Endothelial cell of umbilical vein (primary cell): Measurements from ENCODE around the gene CELSR3. TPM values are rescaled to one million over a fixed set of nuclear protein-coding genes. Genes with fewer than 3 reads are reported as not detected.

Experiments
- BruUV-seq: library from RNA; stranded (reverse); fragments of 400-500 nt; replicated peaks from 2 replicates; lab custom pipeline; 2021; lab: Mats Ljungman, UMichigan
- CTCF ChIA-PET: fragments of 300-600, 350-600 bp; sonication (Branson Sonifier 250); formaldehyde crosslinking; loops from one replicate; lab custom pipeline; 2021; ENCODE audit warnings: antibody characterized with exemption, inconsistent platforms; lab: Charles Lee
- POLR2A ChIA-PET: fragments of 300-600, 350-600 bp; sonication (Branson Sonifier 250); formaldehyde crosslinking; loops from one replicate; lab custom pipeline; 2021; ENCODE audit warnings: antibody characterized with exemption, inconsistent platforms; lab: Charles Lee
- DNase-seq: peaks from one replicate; pipeline ENCODE4 v3.0.0-alpha.2; 2011; ENCODE audit warnings: low read depth, low spot score
- FAIRE-seq: peaks from 2 replicates; lab custom pipeline; 2011; peaks lifted over from hg19 to GRCh38; lab: Jason Lieb, UNC
- H2AFZ ChIP-seq: 2 replicates; pipeline ENCODE4 v1.6.0; 2012; ENCODE audit warnings: low read depth, low read length, control low read depth, inconsistent platforms
- H3K27ac ChIP-seq: 2 replicates; pipeline ENCODE4 v1.5.1; 2011; ENCODE audit warnings: low read depth, mild to moderate bottlenecking, control low read depth, low read length, moderate library complexity; ENCODE audit not compliant: insufficient read depth
- H3K27me3 ChIP-seq, 2 experiments: 2 replicates each; pipeline versions ENCODE4 v1.6.0 to v1.6.1; 2011; ENCODE audit warnings: low read length in 2 of 2, mixed read lengths in 1 of 2; ENCODE audit not compliant: control insufficient read depth in 2 of 2, insufficient read depth in 2 of 2
- H3K36me3 ChIP-seq, 2 experiments: 2 replicates in 1 of 2; 3 replicates in 1 of 2; pipeline ENCODE4 v1.5.1; 2011; ENCODE audit warnings: low read length in 2 of 2, mild to moderate bottlenecking in 1 of 2, moderate library complexity in 1 of 2; ENCODE audit not compliant: control insufficient read depth in 2 of 2, insufficient read depth in 2 of 2; ENCODE audit errors: extremely low read depth in 1 of 2
- H3K4me1 ChIP-seq: 3 replicates; pipeline ENCODE4 v1.5.1; 2011; ENCODE audit warnings: mild to moderate bottlenecking, low read length; ENCODE audit not compliant: control insufficient read depth, insufficient read depth; ENCODE audit errors: extremely low read depth
- H3K4me2 ChIP-seq: 2 replicates; pipeline ENCODE4 v1.6.1; 2011; ENCODE audit warnings: low read length, control low read depth, mixed read lengths; ENCODE audit not compliant: insufficient read depth
- H3K4me3 ChIP-seq, 3 experiments: fragments of 200-600 bp in 1 of 3; sonication (generic), shearing (Covaris generic) in 1 of 3; replicated peaks in 1 of 3; 2 replicates each; pipeline ENCODE4 v1.5.1; 2011 to 2016; ENCODE audit warnings: control low read depth in 3 of 3, low read length in 3 of 3, mild to moderate bottlenecking in 2 of 3, inconsistent platforms in 1 of 3, low read depth in 1 of 3, moderate library complexity in 1 of 3; ENCODE audit not compliant: insufficient read depth in 1 of 3
- H3K79me2 ChIP-seq: 2 replicates; pipeline ENCODE4 v1.6.0; 2012; ENCODE audit warnings: low read length, inconsistent platforms; ENCODE audit not compliant: control insufficient read depth, insufficient read depth
- H3K9ac ChIP-seq: replicated peaks from 2 replicates; pipeline ENCODE3; 2011; ENCODE audit warnings: low read length, control low read depth; ENCODE audit not compliant: insufficient read depth; ENCODE audit errors: extremely low read depth
- H3K9me1 ChIP-seq: replicated peaks from 3 replicates; pipeline ENCODE4 v1.6.0; 2011; ENCODE audit warnings: mild to moderate bottlenecking, low read length; ENCODE audit not compliant: control insufficient read depth, insufficient read depth; ENCODE audit errors: extremely low read depth
- H3K9me3 ChIP-seq: replicated peaks from 2 replicates; pipeline ENCODE4 v1.5.1; 2012; ENCODE audit warnings: low read length, inconsistent platforms; ENCODE audit not compliant: control insufficient read depth, insufficient read depth
- H4K20me1 ChIP-seq: replicated peaks from 2 replicates; pipeline ENCODE3; 2011; ENCODE audit warnings: mild to moderate bottlenecking, low read length; ENCODE audit not compliant: control insufficient read depth, insufficient read depth; ENCODE audit errors: extremely low read depth
- EZH2 ChIP-seq: IDR thresholded peaks from 2 replicates; pipeline ENCODE4 v1.6.1; 2012; ENCODE audit warnings: borderline replicate concordance, low read depth, mild to moderate bottlenecking, moderate library complexity, low read length, inconsistent platforms; ENCODE audit not compliant: severe bottlenecking
- FOS ChIP-seq: IDR thresholded peaks from 2 replicates; pipeline ENCODE4 v1.6.1; 2011; ENCODE audit warnings: mild to moderate bottlenecking, low read length, moderate library complexity, borderline replicate concordance; ENCODE audit not compliant: insufficient read depth
- GATA2 ChIP-seq: IDR thresholded peaks from 2 replicates; pipeline ENCODE4 v1.7.0; 2011; ENCODE audit warnings: low read depth, mild to moderate bottlenecking, moderate library complexity, mixed read lengths, low read length; ENCODE audit not compliant: insufficient read length, insufficient read depth
- JUN ChIP-seq: IDR thresholded peaks from 2 replicates; pipeline ENCODE4 v1.6.1; 2011; ENCODE audit warnings: borderline replicate concordance, low read depth; ENCODE audit not compliant: insufficient read length, insufficient read depth
- MYC ChIP-seq: IDR thresholded peaks from one replicate; pipeline ENCODE4 v1.6.1; 2011; ENCODE audit warnings: mild to moderate bottlenecking, low read depth, low read length
- POLR2A ChIP-seq: IDR thresholded peaks from 2 replicates; pipeline ENCODE4 v1.6.1; 2012; ENCODE audit warnings: low read depth, mild to moderate bottlenecking, control low read depth, low read length
- POLR2AphosphoS5 ChIP-seq: IDR thresholded peaks from 2 replicates; pipeline ENCODE4 v1.6.1; 2012; ENCODE audit warnings: low read depth, mild to moderate bottlenecking, control low read depth, low read length, moderate library complexity; ENCODE audit not compliant: insufficient read depth
- dilution Hi-C: fragments of 300-500 bp; cut with MboI; formaldehyde crosslinking; loops from one replicate; pipeline ENCODE4 v1.15.0; 2019; ENCODE audit warnings: low sequenced_read_pairs; ENCODE audit not compliant: extremely low pct_ligation_motif_present
- intact Hi-C: fragments of 100-400 bp; cut with micrococcal nuclease; formaldehyde crosslinking; loops from one replicate; pipeline ENCODE4 v1.10.0; 2022
- polyA plus RNA-seq, 4 experiments: library from polyadenylated mRNA; depleted of rRNA in 3 of 4; stranded (reverse) in 3 of 4; unstranded in 1 of 4; fragments of >200 nt; gene quantifications; 2 replicates each; pipeline versions ENCODE4 v1.2.1 to v1.2.3, GENCODE V29; 2011 to 2012; ENCODE audit warnings: missing spikeins in 1 of 4
- total RNA-seq: library from RNA; stranded (reverse); gene quantifications from 2 replicates; pipeline ENCODE4 v1.2.3, GENCODE V29; 2021
- TF ChIP-seq, protein P1 (sequence below): IDR thresholded peaks from 2 replicates; pipeline ENCODE4 v1.6.1; 2011; ENCODE audit not compliant: insufficient read depth, insufficient read length
- TF ChIP-seq, protein P2 (sequence below), 2 donors: IDR thresholded peaks; 1 replicate in 1 of 2; 2 replicates in 1 of 2; pipeline ENCODE4 v1.5.1; 2011; ENCODE audit warnings: low read length in 2 of 2, mild to moderate bottlenecking in 2 of 2, moderate library complexity in 2 of 2, control low read depth in 1 of 2, inconsistent platforms in 1 of 2, low read depth in 1 of 2; ENCODE audit not compliant: insufficient read depth in 1 of 2; ENCODE audit errors: extremely low read depth in 1 of 2

Gene CELSR3
- total and polyA plus RNA-seq, 2 donors (not counting 3 experiments of a cell fraction or from before 2014, with no cell fraction given), result 0.25 to 0.71 TPM

DNA sequence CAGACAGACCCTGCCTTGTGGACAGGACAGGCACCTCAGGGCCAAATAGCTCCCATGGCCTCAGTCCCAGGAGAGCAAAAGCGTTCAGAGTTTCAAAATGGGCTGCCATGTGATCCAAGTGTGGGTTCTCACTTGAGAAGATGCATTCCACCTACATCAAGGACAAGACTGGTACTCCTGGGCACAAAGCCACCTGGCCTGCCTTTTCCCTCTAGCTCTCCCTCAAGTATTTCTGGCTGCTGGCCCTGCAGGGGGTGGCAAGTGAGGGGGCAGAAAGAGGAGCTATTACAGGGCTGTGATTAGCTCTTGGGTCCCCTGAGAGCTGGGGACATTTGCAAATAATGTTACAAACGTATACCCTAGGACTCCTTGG, 61.1 kb downstream of the CELSR3 start:
- Histone ChIP-seq H3K4me1 (no peaks in the 10 kb centered on the region), H3K4me2 (no peak overlapping the region), H3K9ac (no peak overlapping the region), H4K20me1 (no peaks in the 10 kb centered on the region), H3K27me3 (no peaks in the 10 kb centered on the region), H3K4me3 (no peak overlapping the region), H3K27ac (no peak overlapping the region), H2AFZ (no peak overlapping the region), H3K9me3 (no peaks in the 10 kb centered on the region), H3K9me1 (no peaks in the 10 kb centered on the region), H3K79me2 (no peaks in the 10 kb centered on the region), H3K36me3 (peaks cover 15 to 64% of the 10 kb centered on the region in 2 experiments)
- ChIA-PET POLR2A (no interaction called here), CTCF (interaction anchor here (0.7 to 0.9 kb wide), 3 partner anchors 8 to 201 kb away, joined by 3 read pairs; partner anchors contain the start of gene SLC26A6)
- intact Hi-C loops, result no loop called here
- dilution Hi-C loops, result no loop called here
- FAIRE-seq (no peak), DNase-seq (no peak)
- no peak for TF ChIP-seq EZH2
- TF ChIP-seq JUN, result no peak
- TF ChIP-seq GATA2, result no peak
- TF ChIP-seq FOS, result no peak
- no peak for TF ChIP-seq POLR2AphosphoS5
- TF ChIP-seq, protein P1, sequence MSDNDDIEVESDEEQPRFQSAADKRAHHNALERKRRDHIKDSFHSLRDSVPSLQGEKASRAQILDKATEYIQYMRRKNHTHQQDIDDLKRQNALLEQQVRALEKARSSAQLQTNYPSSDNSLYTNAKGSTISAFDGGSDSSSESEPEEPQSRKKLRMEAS, result no peak
- no peak for TF ChIP-seq MYC
- TF ChIP-seq, protein P2, sequence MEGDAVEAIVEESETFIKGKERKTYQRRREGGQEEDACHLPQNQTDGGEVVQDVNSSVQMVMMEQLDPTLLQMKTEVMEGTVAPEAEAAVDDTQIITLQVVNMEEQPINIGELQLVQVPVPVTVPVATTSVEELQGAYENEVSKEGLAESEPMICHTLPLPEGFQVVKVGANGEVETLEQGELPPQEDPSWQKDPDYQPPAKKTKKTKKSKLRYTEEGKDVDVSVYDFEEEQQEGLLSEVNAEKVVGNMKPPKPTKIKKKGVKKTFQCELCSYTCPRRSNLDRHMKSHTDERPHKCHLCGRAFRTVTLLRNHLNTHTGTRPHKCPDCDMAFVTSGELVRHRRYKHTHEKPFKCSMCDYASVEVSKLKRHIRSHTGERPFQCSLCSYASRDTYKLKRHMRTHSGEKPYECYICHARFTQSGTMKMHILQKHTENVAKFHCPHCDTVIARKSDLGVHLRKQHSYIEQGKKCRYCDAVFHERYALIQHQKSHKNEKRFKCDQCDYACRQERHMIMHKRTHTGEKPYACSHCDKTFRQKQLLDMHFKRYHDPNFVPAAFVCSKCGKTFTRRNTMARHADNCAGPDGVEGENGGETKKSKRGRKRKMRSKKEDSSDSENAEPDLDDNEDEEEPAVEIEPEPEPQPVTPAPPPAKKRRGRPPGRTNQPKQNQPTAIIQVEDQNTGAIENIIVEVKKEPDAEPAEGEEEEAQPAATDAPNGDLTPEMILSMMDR (IDR thresholded peaks at IDR 0.05; ENCODE audit: extremely low read depth in 1 of 2, insufficient read depth in 1 of 2, low read depth in 1 of 2, low read length in 2 of 2), result no peak
- TF ChIP-seq POLR2A, result no peak
- no TSS peak for BruUV-seq
